Measurements from ENCODE around the gene CTF1. TPM values are rescaled to one million over a fixed set of nuclear protein-coding genes. Genes with fewer than 3 reads are reported as not detected.

Gene CTF1
- total RNA-seq, 1 donor from 2014 or later: 0.62 TPM

- H3K27me3 Mint-ChIP-seq: no peaks in the 10 kb centered on the region
- peak; percentile 26 for ATAC-seq (ENCODE audit: low read depth)
- CTCF ChIA-PET: no interaction called here
- peaks cover 16% of the 10 kb centered on the region for H3K36me3 Mint-ChIP-seq (ENCODE audit: low read depth)
- peak overlapping the region; percentile 92 for H3K4me3 Mint-ChIP-seq
- peak overlapping the region; percentile 86 for H3K27ac Mint-ChIP-seq
- DNase-seq: peak; percentile 37
- POLR2A ChIA-PET: interaction anchor here (0.6 to 1.3 kb wide), 3 partner anchors 134 to 246 kb away, joined by 3 to 5 read pairs (median 3); partner anchors contain the start of gene KAT8
- H3K4me1 Mint-ChIP-seq: peaks cover 20% of the 10 kb centered on the region
- H3K9me3 Mint-ChIP-seq: no peaks in the 10 kb centered on the region
- no peak for TF ChIP-seq CTCF (IDR thresholded peaks at IDR 0.05)
- intact Hi-C loops (cut with micrococcal nuclease): loop anchor here (2.0 kb wide), 1 partner anchor 195 kb away; no protein-coding TSS in a partner anchor
Observed at GRCh38 chr16:30947859-30948666, 51.6 kb downstream of the CTF1 start.

GRCh38 chr16:30948667-30949649 is 52.5 kb downstream of the CTF1 start, which contains the start of gene ORAI3:
ORAI3 (plus strand) TSS chr16:30949068; CDS start chr16:30949290, 222 bp downstream.
- Mint-ChIP-seq H3K4me1 (peaks cover 27% of the 10 kb centered on the region), H3K4me3 (peak within 1 kb of the TSS; percentile 92), H3K36me3 (ENCODE audit: low read depth) (peaks cover 17% of the 10 kb centered on the region), H3K9me3 (no peaks in the 10 kb centered on the region), H3K27ac (peak within 1 kb of the TSS; percentile 86), H3K27me3 (no peaks in the 10 kb centered on the region)
- ChIA-PET CTCF (interaction anchor here (0.6 to 1.0 kb wide), 3 partner anchors 8 to 921 kb away, joined by 3 to 4 read pairs (median 3); no protein-coding TSS in a partner anchor), POLR2A (interaction anchor here (0.5 to 1.7 kb wide), 12 partner anchors 19 to 925 kb away, joined by 3 to 16 read pairs (median 4); partner anchors contain the start of genes FUS, STX4, ZNF267 and ZNF646)
- DNase-seq (peak; percentile 73), ATAC-seq (ENCODE audit: low read depth) (peak; percentile 82)
- intact Hi-C loops (cut with micrococcal nuclease): loop anchor here (1.0 to 2.0 kb wide), 3 partner anchors 8 to 194 kb away; partner anchors contain the start of genes FBXL19 and SETD1A
- TF ChIP-seq CTCF (IDR thresholded peaks at IDR 0.05): no peak

GRCh38 chr16:30949650-30950515 is 53.5 kb downstream of the CTF1 start:
- POLR2A ChIA-PET: interaction anchor here (0.5 to 1.7 kb wide), 11 partner anchors 18 to 924 kb away, joined by 3 to 16 read pairs (median 5); partner anchors contain the start of genes FUS, STX4, ZNF267 and ZNF646
- H3K4me3 Mint-ChIP-seq: peak overlapping the region; percentile 92
- TF ChIP-seq CTCF (IDR thresholded peaks at IDR 0.05): no peak

DNA sequence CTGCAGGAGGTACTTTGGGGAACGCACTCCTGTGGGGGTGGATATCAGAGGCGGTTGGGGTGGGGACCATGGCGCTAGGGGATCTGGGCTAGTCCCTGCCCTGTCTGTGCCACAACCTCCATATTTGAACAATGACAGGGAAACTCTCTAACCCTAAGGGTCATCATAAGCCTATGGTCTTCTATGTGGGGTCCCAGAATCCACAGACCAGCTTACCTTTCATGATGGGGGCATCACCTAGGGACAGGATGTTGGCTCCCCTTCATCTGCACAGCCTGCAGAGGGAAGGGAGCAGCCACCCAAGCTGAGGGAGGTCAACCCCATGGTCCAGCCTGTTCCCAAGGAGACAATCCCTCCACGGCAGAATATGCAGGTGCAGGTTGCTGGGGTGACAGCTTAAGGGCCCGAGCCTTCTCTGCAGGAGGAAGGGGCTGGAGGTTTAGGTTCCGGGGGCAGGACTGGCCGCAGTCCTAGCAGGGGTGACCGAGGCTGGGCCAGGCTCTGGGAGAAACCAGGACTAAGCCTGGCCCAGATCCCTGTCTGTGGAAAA is 54.2 kb downstream of the CTF1 start:
- ATAC-seq (ENCODE audit: low read depth) (no peak), DNase-seq (no peak)
- Mint-ChIP-seq H3K27ac (peak overlapping the region; percentile 86), H3K36me3 (ENCODE audit: low read depth) (peaks cover 14% of the 10 kb centered on the region), H3K4me1 (peaks cover 27% of the 10 kb centered on the region), H3K27me3 (no peaks in the 10 kb centered on the region), H3K4me3 (peak overlapping the region; percentile 92), H3K9me3 (no peaks in the 10 kb centered on the region)
- ChIA-PET POLR2A (interaction anchor here (0.8 to 1.7 kb wide), 5 partner anchors 76 to 923 kb away, joined by 3 to 10 read pairs (median 4); partner anchors contain the start of genes FUS, STX4, ZNF267 and ZNF646), CTCF (interaction anchor here (0.5 to 1.5 kb wide), 4 partner anchors 8 to 85 kb away, joined by 3 to 4 read pairs (median 4); no protein-coding TSS in a partner anchor)
- intact Hi-C loops (cut with micrococcal nuclease): loop anchor here (1.0 to 10.0 kb wide), 2 partner anchors 8 to 924 kb away; partner anchors contain the start of gene ZNF267
- TF ChIP-seq CTCF (IDR thresholded peaks at IDR 0.05): no peak

More at GRCh38 chr16:30949650-30950515, 53.5 kb downstream of the CTF1 start:
- ATAC-seq (ENCODE audit: low read depth) (peak; percentile 41), DNase-seq (peak; percentile 37)
- H3K27me3 Mint-ChIP-seq: no peaks in the 10 kb centered on the region
- H3K9me3 Mint-ChIP-seq: no peaks in the 10 kb centered on the region
- H3K36me3 Mint-ChIP-seq (ENCODE audit: low read depth): peaks cover 14% of the 10 kb centered on the region
- peak overlapping the region; percentile 86 for H3K27ac Mint-ChIP-seq
- intact Hi-C loops (cut with micrococcal nuclease): loop anchor here (1.0 to 10.0 kb wide), 5 partner anchors 7 to 925 kb away; partner anchors contain the start of genes FBXL19, SETD1A and ZNF267
- H3K4me1 Mint-ChIP-seq: peaks cover 27% of the 10 kb centered on the region
- CTCF ChIA-PET: interaction anchor here (0.5 to 1.5 kb wide), 5 partner anchors 8 to 86 kb away, joined by 3 to 4 read pairs (median 4); no protein-coding TSS in a partner anchor

Data from activated B cell treated with CpG ODN at 0.5 μM for 24 hours (primary cell).